ENCODE measurements around the gene PTMA. TPM values are rescaled to one million over a fixed set of nuclear protein-coding genes. Genes with fewer than 3 reads are reported as not detected.

The PTMA gene
- total RNA-seq, 1 experiment from 2014 or later = 2,752 TPM

DNA sequence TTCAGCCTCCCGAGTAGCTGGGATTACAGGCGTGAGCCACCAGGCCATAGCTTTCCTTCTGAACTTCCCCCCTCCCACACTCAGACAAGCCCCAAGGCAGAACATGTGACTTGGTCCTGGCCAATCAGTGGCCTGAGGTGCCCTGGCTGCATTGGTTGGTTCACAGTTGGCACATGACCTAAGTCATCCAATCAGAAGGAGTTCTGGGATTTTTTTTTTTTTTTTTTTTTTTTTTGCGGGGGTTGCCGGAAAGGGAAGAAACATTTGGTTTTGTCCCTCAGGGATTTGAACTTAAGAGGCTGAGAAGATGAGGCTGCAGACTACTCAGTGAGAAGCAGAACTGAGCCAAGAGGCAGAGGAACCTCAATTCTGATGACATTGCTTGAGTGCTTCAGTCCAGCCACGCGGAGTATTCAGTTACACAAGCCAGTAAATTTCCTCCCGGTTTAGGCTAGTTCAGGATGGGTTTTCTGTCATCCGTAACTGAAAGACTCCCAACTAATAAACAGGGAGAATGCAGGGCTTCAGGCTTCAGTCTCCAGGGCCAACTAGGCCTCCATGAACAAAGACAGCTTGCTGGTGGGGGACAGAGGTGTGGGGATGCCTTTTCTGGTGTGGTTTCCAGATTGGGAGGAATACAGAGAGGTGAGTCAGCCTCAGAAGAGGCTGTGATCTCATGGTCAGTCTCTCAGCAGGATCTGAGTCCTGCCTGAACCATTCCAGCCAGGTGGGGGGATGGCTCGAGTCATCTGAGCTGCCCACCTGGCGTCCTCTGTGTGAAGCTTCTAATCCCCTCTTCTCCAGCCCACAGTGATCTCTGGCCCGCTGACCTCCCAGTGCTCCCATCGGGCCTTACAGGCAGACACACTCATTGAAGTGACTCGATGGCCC lies 9.2 kb downstream of the PTMA start:
- TF ChIP-seq, protein P1, sequence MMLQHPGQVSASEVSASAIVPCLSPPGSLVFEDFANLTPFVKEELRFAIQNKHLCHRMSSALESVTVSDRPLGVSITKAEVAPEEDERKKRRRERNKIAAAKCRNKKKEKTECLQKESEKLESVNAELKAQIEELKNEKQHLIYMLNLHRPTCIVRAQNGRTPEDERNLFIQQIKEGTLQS (IDR thresholded peaks at IDR 0.05) = no peak
- TF ChIP-seq SIN3A (IDR thresholded peaks at IDR 0.05; ENCODE audit: low read depth) (no peak), JUND (IDR thresholded peaks at IDR 0.05) (no peak), CBX3 (IDR thresholded peaks at IDR 0.05; ENCODE audit: low read depth) (no peak), ZFX (IDR thresholded peaks at IDR 0.05) (no peak), POLR2AphosphoS5 (IDR thresholded peaks at IDR 0.05; ENCODE audit: low read depth, low read length) (no peak)
- TF ChIP-seq, protein P2, sequence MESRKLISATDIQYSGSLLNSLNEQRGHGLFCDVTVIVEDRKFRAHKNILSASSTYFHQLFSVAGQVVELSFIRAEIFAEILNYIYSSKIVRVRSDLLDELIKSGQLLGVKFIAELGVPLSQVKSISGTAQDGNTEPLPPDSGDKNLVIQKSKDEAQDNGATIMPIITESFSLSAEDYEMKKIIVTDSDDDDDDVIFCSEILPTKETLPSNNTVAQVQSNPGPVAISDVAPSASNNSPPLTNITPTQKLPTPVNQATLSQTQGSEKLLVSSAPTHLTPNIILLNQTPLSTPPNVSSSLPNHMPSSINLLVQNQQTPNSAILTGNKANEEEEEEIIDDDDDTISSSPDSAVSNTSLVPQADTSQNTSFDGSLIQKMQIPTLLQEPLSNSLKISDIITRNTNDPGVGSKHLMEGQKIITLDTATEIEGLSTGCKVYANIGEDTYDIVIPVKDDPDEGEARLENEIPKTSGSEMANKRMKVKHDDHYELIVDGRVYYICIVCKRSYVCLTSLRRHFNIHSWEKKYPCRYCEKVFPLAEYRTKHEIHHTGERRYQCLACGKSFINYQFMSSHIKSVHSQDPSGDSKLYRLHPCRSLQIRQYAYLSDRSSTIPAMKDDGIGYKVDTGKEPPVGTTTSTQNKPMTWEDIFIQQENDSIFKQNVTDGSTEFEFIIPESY (IDR thresholded peaks at IDR 0.05; ENCODE audit: extremely low read depth, insufficient replicate concordance, low read length) = no peak

More for the DNA sequence above, 9.2 kb downstream of the PTMA start:
- no peaks in the 10 kb centered on the region for H3K27me3 ChIP-seq (ENCODE audit: insufficient read depth, low read length)
- POLR2A ChIA-PET = interaction anchor here (0.7 to 6.5 kb wide), 2 partner anchors 16 to 44 kb away, joined by 4 to 50 read pairs; no protein-coding TSS in a partner anchor
- H3K9ac ChIP-seq (ENCODE audit: low read length) = peak overlapping the region; percentile 29
- H3K79me2 ChIP-seq (ENCODE audit: insufficient read depth, low read length) = peaks cover 1% of the 10 kb centered on the region
- peak overlapping the region; percentile 36 to 37 for H3K4me3 ChIP-seq (replicated peaks in 1 of 2; ENCODE audit: low read depth in 1 of 2, low read length in 2 of 2)
- peak overlapping the region; percentile 29; the same call in 1 of the 2 replicates for H3K27ac ChIP-seq (ENCODE audit: low read depth, low read length)
- H4K20me1 ChIP-seq (ENCODE audit: insufficient read depth) = no peaks in the 10 kb centered on the region; the same call in 1 of the 2 replicates
- CTCF ChIA-PET = interaction anchor here (5.5 to 5.7 kb wide), 2 partner anchors 43 to 105 kb away, joined by 80 to 185 read pairs; no protein-coding TSS in a partner anchor
- H3K4me1 ChIP-seq (ENCODE audit: control insufficient read depth in 1 of 2, insufficient read depth in 2 of 2, low read length in 2 of 2) = peaks cover 13 to 57% of the 10 kb centered on the region in 2 experiments; a peak in 3 of 4 replicates
- H2AFZ ChIP-seq (ENCODE audit: low read depth, low read length, poor library complexity, severe bottlenecking) = no peak overlapping the region
- intact Hi-C loops (cut with micrococcal nuclease) = no loop called here
- no peaks in the 10 kb centered on the region for H3K9me3 ChIP-seq (ENCODE audit: control insufficient read depth in 1 of 2, insufficient read depth in 1 of 2, low read depth in 1 of 2, low read length in 2 of 2)
- no TSS peak for BruUV-seq (replicated peaks)
- peak overlapping the region; percentile 56 for H3K4me2 ChIP-seq (ENCODE audit: low read length)
- RAD21 ChIA-PET (ENCODE audit: low non-redundant PET in 1 of 2, low total read pairs in 2 of 2, uncharacterized antibody in 2 of 2, unreplicated experiment in 2 of 2) = interaction anchor here (0.6 to 4.2 kb wide), 2 partner anchors 24 to 40 kb away, joined by 3 to 31 read pairs; no protein-coding TSS in a partner anchor
- peaks cover under 1 to 1% of the 10 kb centered on the region in 2 experiments; a peak in 2 of 4 replicates for H3K36me3 ChIP-seq (ENCODE audit: control insufficient read depth in 1 of 2, insufficient read depth in 2 of 2, low read length in 2 of 2)
- H3K9me2 ChIP-seq (ENCODE audit: insufficient read depth) = no peaks in the 10 kb centered on the region
- DNase-seq (ENCODE audit: low read depth, low spot score) (peak; percentile 64), ATAC-seq (no peak; the same call in 1 of the 2 replicates)
